GM21390 (cell line): ENCODE measurements around the gene ARPC2.
"Not testable (repeated sequence)": the region's sequence is repeated elsewhere in the genome, so short reads cannot be mapped to it uniquely, and the experiment has no call there.

Experiments
- ATAC-seq: cut with Tn5 transposase; IDR thresholded peaks from one replicate; pipeline ENCODE4 v1.9.1; 2021; ENCODE audit not compliant: unreplicated experiment

The ARPC2 gene

DNA sequence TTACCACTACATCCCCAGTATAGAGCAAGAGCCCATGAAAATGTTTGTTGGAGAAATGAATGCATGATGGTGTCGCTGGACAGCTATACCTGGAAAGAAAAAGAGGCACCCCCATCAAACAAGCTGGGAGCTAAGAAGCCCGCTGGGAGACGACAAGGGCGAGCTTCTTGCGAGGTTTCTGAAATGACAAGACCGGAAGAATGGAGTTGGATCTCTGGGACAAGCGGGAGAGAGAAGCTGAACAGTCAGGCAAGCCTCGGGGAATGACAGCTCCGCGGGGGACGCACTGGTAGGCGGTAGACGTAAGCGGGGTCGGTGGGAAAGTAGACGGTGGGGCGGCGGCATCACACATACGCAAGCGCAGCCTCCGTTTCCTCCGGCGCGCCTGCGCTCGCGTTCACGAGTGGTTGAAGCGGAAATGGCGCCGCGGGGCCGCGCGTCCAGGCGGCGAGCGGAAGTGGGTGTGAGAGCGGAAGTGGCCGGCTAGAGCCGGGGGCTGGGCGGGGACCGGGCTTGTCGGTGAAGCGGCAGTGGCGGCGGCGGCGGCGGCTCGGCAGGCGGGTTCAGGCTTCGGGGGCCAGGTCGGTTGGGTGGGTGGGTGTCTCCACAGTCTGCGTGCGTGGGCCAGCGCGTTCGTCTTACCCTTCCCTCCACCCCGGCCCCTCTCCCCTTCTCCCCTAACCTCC lies at the start of gene ARPC2:
Gene ARPC2 (plus strand): TSS at position 516 of the 686 bp plus-strand sequence. CDS start 282 bp downstream, outside the sequence.
- peak; percentile 57 for ATAC-seq

DNA sequence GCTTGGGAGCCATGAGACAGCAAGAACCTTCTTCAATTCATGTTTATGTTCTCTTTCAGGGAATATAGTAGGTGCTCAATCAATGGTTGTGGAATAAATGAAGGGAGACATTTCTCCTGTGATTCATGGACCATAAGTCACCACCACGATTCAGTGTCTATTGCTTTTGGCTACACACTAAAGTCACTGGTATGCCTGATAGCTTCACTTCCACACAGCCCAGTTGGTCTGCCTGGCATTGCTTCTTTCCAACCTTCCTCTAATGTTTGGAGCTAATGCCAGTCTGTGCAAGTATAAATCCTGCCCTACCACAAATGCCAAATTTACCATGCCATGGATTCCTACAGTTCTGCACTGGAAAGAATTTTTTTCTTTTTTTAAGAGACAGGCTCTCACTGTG lies 49.0 kb upstream of the ARPC2 start:
- no peak for ATAC-seq

DNA sequence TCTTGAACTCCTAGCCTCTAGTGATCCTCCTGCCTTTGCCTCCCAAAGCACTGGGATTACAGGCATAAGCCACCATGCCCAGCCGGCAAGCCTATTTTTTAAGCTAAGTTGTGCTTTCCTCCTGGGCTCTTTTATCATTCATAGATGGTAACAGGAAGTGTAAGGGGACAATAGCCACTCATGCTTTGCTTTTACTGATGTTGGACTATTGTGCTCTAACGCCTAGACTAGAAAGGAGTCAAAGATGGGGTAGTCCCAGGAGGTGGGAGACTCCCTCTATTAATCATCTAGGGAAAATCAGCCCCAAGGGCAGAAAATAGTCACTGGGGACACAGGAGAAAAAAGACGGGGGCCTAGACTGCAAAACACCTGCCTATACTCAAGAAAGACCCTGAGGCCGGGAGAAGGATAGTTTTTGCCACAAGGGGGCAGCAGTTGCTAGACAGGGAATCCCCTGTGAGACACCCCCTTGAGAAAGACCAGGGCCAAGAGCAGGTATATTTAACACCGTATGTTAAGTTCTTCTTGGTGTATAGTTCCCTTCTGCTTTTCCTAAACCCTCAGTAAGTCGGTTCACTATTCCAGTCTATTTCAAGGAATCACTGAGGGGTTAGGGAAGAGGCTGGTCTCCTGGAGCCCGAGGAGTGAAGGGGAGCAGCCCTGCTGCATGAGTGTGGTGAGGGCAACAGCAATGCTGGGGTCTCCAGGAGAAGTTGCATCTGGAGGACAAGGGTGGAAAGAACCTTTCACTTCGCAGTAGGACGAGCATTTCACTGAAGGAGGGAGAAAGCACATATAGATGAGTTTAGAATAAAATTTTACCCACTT lies 48.1 kb upstream of the ARPC2 start:
- ATAC-seq = peak; percentile 57

DNA sequence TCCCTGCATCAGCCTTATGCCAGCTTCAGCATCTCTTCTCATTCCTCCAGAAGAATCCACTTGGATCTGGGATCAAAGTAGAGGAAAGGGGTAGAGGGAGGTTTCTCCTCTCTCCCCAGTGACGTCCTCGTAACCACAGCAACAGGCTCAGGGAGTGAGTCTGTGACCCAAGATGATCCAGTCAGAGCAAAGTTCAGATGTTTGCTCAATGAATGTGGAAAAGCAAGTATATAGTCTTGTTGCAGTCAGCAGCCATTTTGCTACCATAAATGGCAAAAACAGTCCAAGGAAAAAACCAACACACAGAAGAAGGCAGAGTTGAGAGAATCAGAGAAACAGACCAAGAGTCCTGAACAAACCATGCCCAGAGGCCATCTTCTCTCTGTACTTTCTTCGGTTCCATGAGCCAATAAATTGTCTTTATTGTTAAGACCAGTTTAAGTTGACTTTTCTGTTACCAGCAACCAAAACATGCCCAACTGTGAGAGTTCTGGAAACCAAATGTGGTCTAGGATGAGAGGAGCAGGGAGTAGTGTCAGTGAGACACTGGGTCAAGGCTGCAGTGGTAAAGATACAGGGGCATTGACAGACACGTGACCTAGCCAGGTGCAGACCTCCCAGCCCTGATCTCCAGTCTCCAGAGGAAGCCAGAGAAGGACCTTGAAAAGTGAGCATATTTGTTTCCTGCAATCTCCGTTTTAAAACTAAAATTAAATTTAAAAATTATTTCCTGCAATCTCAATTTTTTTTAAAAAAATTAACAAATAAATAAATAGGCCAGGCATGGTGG lies 47.0 kb upstream of the ARPC2 start:
- ATAC-seq = no peak

DNA sequence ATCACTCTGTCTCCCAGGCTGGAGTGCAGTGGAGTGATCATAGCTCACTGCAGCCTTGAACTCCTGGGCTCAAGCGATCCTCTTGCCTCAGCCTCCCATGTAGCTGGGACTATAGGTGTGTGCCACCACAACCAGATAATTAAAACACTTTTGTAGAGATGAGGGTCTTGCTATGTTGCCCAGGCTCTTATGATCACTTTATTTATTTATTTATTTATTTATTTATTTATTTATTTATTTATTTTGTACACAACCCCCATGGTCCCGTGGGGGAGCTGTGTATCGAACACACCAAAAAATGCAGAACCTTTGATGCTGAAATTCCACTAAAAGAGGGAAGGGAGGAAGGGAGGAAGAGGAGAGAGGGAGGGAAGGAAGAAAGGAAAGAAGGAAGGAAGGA lies 45.2 kb upstream of the ARPC2 start:
- ATAC-seq = not testable (repeated sequence)

DNA sequence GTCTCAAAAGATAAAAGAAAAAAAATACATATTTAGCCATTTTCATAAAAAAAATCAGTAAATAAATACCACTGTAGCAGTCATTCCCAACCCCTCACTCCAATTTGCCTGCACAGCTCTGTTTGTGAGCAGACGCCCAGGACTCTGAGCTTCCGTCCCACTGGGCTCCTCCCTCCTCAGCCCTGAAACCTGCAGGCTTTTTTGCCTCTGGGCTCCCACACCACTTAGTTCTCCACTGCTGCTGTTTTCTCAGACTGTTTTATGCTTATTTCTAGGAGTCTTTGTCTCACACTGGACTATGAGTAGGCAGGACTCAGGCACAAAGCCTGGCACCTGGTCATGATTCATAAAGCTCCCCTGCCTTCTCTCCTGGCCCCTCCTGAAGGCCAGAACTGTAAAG lies 44.1 kb upstream of the ARPC2 start:
- no peak for ATAC-seq

DNA sequence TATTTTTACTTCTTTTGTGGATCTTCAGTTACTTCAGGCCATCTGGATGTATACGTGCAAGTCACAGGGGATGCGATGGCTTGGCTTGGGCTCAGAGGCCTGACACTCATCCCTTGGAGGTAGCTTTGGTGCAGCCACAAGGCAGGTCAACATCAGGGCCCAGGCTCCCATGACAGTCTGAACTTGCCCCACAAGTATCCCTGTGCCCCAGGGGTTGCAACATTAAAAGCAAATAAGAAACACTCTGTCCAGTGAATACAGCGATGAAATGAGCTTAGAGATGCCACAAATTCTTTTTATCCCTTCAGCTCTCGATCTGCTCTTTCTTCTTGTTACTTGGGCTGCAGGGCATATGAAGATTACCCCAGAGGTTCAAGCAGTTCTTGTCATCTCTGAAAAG lies 37.2 kb upstream of the ARPC2 start:
- ATAC-seq = no peak

DNA sequence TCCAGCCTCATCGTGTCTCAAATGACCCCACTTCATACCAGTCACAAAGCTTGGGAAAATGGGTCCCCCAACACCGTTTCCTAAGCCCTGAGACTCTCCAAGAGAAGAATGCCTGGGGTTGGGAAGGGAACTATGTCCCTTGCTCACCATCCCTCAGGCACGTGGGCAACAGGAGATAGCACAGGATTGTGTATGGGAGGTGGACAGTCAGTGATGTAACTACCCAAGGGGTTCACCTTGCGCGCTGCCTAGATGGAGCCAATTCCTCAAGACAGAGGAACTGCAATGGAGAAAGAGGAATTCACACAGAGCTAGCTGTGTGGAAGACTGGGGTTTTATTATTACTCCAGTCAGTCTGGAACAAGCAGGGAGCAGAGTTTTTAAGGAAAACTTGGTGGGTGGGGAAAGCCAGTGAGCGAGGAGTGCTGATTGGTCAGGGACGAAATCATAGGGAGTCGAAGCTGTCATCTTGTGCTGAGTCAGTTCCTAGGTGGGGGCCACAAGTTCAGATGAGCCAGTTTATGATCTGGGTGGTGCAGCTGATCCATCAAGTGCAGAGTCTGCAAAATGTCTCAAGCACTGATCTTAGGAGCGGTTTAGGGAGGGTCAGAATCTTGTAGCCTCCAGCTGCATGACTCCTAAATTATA lies 36.4 kb upstream of the ARPC2 start:
- ATAC-seq = no peak

DNA sequence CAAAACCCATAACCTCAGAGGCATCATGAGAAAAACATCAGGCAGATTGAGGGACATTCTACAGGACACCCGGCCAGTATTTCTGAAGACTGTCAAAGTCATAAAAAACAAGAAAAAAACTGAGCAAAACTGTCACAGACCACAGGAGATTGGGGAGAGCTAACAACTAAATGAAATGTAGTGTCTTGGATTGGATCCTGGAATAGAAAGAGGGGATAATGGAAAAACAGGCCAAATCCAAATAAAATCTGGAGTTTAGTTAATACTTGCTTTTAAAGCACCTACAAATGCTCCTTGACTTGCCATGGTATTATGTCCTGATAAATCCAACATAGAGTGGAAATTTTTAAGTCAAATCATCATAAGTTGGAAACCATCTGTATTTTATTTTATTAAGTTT lies 32.7 kb upstream of the ARPC2 start:
- ATAC-seq = no peak

DNA sequence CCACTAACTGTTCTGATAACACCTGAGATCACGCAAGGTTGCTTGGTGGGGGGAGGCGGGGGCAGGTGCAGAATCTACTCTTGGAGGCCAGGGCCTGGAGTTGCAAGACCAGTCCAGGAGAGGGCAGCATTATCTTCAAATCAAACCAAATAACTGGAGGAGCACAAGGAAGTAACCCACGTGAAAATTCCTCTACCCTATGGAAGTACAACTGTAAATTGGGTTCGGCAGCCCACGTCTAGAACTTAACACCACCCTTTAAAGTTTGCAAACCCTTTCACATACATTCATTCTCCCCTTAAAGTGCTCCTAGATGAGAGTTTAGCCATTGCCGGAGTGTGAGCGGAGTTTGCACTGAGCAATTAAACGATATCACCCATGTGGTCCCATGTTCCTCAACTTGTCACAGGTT lies 30.6 kb upstream of the ARPC2 start:
- ATAC-seq = peak; percentile 76

DNA sequence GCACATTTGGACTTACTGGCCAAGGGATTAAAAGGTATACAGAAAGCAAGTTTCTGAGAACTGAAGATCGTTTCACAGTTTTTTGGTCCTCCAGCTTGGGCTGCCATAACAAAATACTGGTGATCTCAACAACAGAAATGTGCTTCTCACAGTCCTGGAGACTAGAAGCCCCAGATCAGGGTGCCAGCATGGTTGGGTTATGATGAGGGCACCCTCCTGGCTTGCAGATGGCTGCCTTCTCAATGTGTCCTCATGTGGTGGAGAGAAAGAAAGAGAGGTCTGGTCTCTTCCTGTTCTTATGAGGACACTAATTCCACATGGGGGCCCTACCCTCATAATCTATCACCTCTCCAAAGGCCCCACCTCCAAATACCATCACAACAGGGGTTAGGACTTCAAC lies 30.1 kb upstream of the ARPC2 start:
- ATAC-seq = no peak

DNA sequence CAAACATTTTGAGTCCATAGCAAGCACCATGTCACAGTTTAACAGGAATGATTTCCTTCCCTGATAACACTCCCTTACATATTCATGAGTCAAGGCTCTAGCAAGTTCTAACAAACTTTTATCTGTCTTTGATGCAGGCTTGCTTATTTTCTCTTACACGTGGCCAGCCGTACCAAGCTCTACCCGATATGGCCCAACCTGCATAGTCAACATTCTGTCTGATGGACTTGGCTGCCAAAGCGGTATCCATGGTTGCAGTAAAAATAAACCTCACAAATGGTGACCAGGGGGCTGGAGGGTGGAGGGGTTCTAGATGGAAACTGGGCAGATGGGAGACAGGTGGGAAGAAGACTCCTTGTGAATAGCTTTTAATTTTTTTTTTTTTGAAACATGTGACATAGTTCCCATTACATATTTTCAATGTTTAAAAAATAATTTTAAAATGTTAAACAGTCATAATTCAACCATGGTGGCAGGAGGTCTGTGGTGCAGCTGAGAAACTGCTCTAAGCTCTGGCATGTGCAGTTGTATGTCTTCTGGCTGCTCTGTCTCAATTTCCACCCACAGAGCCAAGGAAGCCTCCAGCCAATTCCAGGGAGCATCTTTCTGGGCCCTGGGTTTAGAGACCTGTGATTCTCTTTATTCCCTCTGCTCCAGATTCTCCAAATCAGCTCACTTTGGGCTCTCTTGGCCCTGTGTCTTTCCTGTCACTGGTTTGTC lies 29.5 kb upstream of the ARPC2 start:
- ATAC-seq = no peak

DNA sequence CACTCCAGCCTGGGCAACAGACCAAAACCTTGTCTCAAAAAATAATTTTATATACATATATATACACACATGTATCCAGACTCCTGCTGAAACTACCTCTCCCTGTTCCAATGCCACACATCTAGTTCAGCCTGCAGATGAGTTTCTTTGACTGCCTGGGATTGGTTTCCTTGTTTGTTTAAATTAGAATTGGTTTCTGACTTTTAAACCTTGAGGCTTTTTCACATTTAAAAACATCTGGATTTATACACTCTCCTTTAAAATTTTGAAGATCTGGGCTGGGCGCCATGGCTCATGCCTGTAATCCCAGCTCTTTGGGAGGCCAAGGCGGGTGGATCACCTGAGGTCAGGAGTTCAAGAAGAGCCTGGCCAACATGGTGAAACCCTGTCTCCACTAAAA lies 28.5 kb upstream of the ARPC2 start:
- ATAC-seq = no peak

DNA sequence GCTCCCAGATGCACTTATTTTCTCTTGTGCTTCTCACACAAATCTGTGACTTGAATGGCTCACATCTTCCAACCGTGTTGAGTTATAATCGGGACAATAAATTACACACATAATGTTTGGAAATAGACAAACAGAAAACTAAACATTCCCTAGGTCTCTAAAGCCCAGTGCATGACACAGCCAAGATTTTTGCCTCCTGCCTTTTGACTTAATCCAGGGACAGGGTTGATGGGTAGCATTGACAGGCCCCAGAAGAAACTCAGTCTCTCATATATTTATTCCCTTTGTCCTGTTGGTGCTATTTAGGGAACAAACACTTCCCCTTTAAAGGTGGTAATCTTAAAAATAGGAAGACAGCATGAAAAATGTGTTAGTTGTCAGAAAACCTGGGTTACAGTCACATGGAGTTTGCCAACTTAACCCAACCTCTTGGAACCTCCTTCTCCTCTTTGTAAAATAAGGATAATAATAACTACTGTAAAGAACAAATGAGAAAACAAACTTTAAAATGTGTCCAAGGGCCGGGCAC lies 24.0 kb upstream of the ARPC2 start:
- ATAC-seq = no peak

DNA sequence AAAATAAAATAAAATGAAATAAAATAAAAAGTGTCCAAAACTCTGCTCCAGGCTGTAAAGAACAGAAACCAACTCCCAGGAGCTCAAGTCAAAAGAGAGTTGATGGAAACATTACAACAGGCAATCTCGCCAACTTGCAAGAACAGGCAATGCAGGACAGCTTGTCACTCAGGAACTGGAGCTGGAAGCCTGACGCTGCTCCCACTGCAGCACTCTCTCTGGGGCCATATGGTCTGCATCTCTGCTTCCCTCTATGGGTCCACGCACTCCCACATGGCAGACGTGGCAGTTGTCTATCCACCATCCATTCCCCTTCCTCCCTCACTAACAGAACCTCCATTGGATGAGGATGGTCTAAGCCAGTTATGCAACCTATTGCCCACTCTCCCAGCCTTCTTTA lies 23.3 kb upstream of the ARPC2 start:
- no peak for ATAC-seq

DNA sequence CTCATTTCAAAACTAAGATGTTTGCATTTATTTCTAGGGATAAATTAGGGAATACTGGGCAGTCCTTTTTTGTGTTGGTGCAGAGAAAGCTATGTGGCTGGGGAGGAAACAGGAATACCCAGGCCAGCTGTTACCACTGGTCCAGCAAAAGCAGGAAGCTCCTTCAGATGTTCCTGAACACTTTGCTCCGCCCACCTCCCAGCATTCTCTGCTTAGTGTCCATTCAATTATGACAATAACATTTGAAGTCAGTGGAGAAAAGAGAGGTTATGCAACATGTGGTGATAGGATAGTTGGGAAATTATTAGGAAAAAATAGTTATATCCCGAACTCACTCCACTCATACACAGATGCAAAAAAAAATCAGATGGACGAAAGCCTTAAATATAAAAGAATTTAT lies 22.1 kb upstream of the ARPC2 start:
- ATAC-seq = no peak

DNA sequence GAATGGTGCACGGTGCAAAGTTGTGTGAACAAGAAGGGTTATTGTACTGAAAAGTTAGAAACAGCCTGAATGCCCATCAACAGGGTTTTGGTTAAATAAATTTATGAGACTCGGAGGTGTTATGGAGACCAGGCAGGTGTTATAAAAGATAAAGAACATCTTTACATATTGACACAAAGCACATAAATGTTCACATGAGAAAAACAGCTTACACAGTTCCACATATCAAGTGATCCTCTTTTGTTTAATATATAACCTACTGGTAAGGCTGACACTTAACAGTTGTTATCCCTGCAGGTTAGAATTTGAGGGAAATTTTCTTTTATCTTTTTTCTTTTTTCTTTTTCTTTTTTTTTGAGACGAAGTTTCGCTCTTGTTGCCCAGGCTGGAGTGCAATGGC lies 20.0 kb upstream of the ARPC2 start:
- ATAC-seq = no peak

DNA sequence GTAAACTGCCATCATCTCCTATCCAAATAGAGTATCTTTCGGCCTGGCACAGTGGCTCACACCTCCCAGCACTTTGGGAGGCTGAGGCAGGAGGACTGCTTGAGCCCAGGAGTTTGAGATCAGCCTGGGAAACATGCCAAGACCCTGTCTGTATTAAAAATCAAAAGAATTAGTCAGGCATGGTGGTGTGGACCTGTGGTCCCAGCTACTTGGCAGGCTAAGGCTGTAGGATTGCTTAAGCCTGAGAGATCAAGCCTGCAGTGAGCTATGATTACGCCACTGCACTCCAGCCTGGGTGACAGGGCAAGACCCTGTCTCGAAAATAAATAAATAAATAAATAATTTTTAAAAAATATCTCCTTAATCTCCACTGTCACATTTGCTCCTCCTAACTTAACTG lies 14.7 kb upstream of the ARPC2 start:
- no peak for ATAC-seq

DNA sequence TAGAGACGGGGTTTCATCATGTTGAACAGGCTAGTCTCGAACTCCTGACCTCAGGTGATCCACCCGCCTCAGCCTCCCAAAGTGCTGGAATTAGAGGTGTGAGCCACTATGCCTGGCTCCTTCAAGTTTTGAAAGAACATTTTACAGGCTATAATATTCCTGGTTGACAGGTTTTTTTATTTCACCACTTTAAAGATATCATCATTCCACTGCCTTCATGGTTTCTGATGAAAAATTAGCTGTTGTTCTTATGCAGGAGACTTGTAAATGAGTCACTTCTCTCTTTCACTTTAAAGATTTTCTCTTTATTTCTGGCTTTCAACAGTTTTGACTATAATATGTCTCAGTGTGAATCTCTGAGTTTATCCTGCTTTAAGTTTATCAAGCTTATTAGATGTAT lies 7.9 kb upstream of the ARPC2 start:
- ATAC-seq = no peak

DNA sequence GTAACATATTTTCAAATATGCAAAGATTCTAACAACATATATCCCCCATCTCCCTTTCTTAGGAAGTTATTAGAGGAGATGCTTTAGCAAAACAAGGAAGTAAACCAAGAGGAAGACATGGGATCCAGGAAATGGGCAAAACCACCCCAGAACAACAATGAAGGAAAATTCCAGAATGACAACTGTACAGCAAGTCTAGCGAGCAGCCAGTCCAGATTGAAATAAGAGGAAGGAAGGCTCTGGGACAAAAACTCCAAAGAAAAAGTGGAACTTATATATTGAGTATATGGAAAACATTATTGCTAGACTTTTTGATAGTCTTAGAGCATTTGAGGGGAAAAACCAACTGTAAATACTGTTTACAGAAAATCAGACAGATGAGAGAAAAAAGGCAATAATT lies 2.9 kb upstream of the ARPC2 start:
- ATAC-seq = no peak

DNA sequence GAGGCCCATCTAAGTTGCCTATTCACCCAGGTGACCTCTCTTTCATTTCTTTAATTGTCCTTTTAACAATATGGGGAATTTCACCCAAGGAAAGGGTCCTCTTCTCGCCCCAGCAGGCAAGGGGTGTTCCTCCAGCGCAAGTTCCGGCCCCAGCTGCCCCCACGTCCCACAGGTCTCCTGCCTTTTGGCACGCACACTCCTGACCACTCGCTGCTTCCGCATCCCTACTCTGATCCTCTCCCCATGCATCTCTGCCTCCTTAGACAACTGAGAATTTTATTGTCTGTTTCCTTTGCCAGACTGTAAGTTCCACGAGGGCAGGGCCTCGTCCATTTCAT lies 684 bp upstream of the ARPC2 start:
- ATAC-seq = no peak
